Measurements from ENCODE around the gene TTC9B. TPM values are rescaled to one million over a fixed set of nuclear protein-coding genes. Genes with fewer than 3 reads are reported as not detected.
A peak's percentile ranks its signal among the peaks of the same experiment; 100 is the strongest.

Gene TTC9B
- total RNA-seq, 1 donor from 2014 or later = not detected

DNA sequence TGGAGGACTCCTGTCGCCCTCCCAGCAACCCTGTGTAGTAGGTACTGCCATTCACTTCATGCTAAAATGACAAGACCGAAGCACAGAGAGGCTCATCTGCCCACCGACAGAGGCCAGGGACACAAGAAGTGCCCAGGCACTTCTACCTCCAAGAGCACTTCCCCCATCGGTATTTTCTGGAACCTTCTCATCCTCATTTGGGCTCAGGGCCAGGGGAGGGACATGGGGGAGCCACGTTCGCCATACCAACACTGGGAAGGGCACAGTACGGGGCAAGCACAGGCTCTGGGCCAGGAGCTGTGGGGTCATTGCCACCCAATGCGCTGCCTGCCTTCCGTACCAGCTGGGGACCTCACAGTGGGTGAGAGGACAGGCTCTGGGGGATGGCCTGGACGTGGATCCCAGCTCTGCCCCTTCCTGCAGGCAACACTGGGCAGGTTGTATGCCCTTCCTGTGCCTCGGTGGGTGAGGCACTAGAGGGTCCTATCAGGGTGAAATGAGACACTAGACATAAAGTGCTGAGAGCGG is 29.6 kb upstream of the TTC9B start:
- ATAC-seq = no peak

DNA sequence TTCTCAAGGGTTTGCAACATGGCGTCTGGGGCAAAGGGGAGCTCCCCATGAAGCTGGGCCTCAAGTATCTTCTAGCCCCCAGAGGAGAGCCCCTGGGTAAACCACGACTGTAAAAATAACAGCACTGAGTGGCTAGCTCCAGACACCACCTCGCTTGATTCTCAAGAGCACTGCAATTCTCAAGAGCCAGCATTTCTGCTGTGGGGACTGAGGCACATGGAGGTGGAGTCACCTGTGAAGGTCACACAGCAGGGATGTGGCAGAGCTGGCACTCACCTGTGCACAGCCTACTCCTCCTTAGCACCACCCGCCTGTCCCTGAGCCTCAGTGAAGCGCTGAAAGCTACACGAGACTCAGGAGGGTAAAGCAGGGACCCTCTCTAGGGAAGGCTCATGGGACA is 29.0 kb upstream of the TTC9B start:
- no peak for ATAC-seq

DNA sequence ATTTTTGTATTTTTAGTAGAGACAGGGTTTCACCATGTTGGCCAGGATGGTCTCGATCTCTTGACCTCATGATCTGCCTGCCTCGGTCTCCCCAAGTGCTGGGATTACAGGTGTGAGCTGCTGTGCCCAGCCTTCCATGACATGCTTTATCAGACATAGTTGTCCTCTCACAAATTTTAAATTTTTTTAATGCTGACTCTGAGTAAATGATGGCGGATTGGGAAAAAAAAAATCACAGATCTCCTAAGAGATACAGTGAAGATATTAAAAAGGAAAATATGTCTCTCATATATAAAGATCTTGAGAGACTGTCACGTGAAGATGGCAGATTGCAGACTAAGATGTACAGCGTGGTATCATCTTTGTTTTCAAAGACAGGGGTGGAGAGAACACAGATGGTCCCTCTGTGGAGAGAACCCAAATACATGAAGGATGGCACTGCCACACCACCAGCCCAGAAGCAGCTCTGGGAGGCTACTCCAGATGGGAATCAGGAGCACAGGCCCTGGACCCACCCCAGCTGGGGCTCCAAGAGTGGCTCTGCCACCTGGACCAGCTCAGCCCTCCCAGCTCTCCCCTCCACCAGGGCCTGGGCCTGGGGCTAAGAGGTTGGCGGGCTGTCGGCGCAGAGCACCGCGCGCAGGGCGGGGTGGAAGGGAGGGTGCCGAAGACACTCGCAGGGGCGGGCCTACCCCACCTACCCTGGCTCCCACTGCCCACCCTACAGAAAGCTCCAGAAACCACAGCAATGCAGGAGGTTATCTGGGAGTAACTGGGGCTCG is 28.3 kb upstream of the TTC9B start:
- ATAC-seq = peak; percentile 15

DNA sequence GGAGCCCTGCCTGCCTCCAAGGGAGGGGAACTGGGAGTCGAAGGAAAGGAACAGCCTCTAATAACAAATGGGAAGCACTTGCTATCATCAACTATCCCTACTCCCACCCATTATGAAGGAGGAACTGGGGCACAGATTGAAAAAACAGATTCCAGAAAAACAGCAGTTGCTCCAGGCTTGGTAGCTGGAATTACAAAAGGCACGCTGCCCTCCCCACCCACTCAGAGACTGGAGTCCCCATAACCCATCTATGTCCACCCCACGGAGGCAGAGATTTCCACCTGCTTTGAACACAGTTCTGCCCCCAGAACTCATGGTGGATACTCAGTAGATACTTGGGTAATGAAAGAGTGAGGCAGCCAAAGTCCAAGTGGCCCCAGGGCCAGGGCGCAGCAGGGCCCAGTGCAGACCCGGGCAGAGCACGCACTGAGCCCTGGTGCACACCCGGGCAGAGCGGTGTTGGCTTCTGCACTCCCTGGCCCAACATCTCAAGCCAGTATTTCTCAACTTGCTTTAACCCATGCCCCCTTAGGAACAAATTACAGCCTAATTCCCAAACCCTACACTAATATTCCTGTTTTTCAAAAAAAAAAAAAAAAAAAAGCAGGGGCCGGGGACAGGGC is 27.4 kb upstream of the TTC9B start:
- no peak for ATAC-seq

DNA sequence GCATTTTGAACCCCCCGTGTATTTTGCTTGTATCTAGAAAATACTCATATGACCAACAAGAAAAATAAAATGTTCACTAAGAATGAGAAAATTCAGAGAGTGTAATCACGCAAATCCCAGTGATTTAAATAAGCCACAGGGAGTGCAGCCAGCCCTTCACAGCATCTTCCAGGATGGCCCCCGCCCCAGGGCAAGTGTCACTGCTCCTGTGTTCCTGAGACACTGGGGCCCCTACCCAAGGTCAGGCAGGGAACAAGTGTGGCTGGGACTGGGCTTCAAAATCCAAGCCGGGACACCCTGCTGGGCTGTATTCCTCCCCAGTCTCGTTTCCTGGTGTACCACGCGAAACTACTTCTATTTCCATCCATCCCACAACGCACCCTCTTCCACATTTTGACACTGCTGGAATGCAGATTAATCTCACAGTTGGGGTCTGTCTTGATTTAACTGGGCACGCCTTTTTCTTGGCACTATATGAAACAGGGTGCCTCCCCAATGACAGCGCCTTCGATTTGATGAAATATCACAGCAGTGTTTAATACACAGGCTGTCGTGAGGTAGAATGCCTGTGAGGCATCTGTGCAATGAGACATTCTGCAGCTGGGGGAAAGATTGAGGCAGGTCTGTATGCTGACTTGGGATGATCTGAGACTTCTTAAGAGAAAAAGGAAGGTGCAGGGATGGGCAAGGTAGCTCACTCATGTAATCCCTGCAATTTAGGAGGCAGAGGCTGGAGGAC is 26.6 kb upstream of the TTC9B start:
- no peak for ATAC-seq

DNA sequence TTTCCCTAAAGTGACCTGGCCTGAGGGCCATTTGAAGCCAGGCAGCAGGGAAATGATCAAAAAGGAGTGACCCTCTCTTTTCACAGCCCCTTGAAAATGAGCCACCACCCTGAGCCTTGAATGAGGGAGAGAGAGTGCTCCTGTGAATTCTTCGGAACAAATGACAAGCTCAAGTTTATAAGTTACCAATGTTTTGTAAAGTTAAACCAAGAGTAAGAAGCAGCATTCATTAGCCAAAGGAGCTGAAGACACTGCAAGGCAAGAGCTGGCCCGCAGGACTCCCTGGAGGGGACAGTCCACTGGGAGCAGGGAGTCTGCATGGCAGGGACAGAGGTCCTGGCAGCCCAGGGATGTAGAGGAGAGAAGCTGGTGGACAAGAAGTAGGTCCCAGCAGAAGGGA is 25.0 kb upstream of the TTC9B start:
- ATAC-seq = no peak

DNA sequence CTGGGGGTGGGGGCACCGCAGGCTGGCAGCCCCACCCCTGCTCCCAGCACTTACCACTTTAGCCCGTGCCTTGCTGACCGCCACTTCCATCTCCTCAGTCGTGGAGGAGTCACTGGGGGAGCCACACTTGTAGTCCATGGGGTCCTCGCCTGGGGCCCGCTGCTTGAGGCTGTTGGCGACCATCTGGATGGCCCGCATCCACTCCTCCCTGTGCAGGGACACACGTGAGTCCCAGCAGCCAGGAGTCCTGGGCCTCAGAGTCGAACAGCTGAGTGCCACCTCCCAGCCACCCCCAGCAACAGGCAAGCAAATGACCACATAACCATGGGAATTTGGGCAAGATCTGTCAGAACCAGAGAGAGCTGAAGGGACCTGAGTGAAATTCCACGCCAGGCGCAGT is 24.3 kb upstream of the TTC9B start:
- ATAC-seq = no peak

DNA sequence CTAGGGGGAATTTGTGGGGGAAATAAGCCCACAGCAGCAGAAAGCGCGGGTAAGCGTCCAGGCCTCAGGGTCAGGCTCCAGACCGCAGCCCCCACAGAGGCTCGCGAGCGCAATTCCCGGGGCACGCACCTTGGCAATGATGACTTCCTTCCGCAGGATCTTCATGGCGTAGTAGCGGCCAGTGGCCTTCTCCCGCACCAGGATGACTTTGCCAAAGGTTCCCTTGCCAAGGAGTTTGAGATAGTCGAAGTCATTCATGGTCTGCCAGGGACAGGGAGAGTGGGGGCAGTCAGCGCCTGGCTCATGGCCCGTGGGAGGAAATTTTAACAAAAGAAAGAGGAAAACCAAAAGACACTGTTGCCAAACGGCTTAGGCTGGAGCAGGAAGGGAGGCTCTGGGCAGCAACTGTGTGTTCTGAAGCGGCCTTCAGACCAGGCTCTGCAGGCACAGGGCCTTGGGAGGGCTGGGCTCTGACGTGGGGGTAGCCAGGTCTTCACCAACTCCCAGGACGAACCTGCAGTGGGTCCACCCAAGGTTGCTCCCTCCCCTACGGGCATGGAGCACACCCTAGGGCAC is 23.7 kb upstream of the TTC9B start:
- ATAC-seq = peak; percentile 31

DNA sequence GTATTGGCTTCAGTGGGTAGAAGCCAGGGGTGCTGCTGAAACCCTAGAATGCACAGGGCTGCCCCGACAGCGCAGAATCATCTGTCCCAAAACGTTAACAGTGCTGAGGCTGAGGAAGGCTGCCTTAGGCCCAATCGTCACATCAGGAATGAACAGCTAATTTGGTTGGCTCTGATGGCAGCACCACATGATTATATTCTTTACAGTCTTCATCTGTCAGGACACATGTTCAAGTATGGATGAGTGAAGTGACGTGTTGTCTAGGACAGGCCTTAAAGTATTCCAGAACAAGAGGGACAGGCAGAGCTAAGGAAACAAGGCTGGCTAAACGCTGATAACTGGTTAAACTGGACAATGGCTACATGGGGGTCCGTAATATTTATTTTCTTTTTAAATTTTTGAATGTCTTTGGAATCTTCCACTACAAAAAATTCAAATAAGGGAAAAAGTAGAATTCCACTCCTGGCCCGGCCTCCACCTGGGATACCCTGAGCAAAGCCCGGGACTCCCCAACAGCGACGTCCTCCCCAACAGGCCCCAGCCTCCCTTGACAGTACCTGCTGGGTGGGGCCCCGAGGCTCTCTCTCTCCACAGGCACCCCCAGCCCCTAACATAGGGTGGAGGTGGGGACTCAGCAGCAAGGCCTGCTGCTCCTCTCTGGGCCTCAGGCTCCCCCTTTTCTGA is 23.1 kb upstream of the TTC9B start:
- ATAC-seq = no peak

DNA sequence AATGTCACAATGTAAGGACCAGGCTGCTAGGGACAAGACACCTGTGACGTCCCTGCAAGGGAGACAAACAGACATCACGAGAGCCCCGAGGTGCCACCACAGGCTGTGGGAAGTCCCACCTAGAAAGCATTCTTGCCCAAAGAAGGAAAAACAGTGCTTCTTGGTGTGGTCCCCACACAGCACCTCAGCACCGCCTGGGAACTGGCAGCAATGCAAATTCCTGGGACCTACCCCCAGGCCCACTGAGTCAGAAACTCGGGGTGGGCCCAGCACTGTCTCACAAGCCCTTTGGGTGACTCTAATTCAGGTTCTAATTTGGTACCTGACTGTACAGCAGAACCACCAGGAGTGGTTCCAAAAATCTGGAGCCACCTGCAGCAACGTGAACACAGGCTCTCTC is 22.1 kb upstream of the TTC9B start:
- ATAC-seq = no peak

DNA sequence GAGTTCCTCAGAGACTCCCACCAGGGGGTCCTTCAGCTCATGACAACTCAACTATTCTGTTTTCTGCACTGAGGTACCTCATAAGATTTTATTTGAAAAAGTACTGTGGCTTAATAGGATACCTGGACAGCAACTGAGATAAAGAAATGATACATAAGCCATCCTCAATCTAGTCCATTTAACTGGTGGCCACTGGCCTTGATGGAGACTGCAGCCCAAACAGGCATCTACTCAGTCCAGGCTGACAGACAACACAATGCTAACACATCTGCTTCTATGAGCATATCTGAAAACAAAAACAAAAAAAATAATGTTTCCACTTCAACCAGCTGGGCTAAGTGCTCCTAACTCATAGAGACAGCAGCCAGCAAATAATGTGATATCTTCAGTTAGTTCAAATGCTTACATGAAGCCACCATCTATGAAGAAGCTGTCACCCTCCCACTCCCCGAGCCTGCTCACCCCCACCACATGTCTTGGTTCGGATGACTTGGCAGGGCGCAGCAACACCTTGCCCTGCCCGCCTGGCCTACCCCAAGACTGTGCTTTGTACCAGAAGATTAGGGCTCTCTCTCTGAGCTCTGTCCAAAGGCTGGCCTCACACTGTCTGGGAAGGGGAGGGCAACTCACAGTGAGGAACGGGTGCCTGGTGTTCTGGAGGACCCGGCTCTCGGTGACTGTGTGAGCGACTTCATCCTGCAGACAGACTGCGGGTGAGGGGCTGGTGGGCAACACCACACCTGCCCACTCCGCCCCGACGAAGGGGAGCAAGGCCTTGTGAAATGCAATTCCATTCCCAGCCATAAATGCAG is 21.4 kb upstream of the TTC9B start:
- ATAC-seq = no peak

DNA sequence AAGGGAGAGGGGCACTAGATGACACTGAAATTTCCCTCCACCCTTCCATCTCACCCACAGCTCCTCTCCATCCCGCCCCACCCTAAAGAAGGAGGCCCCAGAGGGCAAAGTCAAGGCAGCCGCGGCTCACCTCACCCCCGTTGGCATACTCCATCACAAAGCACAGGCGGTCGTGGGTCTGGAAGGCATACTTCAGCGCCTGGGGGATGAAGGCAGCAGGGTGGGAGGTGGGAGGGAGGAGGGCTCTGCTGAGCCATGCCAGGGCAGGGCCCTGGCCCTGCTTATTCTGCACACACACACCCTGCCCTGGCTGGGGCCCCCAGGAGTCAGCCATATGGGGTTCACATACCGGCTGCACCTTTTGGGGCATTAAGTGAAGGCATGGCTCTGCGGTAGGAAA is 20.6 kb upstream of the TTC9B start:
- ATAC-seq = no peak

DNA sequence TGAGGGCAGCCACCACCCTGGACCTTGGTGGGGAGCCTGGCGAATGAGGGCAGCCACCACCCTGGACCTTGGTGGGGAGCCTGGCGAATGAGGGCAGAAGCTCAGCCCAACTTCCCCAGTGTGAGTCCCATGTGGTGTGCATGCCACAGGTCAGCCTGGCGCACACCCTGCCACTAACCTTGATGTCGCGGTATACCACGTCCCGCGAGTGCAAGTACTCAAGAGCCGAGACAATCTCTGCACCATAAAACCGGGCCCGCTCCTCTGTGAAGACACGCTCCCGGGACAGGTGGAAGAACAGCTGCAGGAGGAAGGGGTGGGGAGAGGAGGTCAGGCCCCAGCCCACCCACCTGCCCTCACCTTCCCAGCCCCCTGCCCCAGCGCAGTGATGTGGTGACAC is 19.6 kb upstream of the TTC9B start:
- no peak for ATAC-seq

DNA sequence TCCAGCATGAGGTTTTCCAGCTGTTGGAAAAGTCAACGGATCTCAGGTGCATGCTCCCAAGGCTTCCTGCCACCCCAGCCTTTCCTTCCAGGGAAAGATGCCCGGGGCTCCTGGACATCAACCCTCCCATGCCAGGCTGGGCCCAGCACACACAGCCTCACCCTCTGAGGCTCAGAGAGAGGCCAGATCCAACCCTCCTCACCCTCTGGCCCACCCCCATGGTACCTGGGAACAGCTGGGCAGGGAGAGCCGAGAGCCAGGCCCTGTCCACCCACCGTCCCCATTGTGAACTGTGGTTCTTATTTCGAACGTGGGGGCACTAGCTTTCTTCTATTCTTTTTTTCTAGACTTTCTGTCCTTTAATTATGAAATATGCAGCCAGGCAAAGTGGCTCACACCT is 18.2 kb upstream of the TTC9B start:
- no peak for ATAC-seq

DNA sequence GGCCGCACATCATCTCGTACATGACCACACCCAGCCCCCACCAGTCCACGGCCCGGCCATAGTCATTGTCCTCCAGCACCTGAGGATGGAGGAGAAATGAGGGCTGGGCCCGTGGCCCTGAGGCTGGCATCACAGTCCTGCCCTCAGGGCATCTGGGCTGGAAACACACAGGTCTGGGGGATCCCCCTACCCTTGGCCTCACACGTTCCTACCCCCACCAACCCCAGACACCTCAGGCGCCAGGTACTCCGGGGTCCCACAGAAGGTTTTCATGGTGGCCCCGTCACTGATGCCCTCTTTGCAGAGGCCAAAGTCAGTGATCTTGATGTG is 17.8 kb upstream of the TTC9B start:
- ATAC-seq = no peak

DNA sequence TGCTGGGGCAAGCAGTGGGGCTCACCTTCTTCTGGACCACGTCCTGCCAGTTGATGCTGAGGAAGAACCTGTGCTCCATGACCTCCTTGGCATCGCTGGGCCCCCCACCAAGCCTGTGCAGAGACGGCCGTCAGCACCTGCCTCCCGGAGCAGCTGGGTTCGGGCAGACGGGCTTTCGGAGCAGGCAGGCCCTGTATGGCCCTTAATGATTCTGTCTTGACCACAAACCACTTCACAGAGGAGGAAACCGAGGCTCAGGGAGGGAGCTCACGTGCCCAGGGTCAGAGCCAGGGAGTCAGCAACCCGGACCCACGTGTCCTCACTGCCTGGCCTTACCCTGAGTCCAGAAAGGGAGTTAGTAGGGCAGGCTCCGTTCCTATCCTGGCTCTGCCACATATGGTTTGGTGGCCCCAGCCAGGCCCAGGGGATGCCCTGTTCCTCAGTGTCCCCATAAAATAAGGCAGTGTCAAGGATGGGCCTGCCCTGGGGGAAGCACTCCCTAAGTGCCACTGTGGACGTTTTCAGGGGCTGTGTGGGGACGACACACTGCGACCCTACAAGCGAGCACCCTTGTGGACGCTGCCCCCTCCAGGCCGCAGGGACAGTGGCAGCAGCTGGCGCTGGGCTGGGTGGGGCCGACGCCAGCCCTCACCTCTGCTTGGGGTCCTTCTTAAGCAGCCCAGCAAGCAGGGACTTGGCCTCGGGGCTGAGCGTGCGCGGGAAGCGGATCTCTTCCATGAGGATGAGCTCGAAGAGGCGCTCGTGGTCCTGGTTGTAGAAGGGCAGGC is 17.2 kb upstream of the TTC9B start:
- no peak for ATAC-seq

DNA sequence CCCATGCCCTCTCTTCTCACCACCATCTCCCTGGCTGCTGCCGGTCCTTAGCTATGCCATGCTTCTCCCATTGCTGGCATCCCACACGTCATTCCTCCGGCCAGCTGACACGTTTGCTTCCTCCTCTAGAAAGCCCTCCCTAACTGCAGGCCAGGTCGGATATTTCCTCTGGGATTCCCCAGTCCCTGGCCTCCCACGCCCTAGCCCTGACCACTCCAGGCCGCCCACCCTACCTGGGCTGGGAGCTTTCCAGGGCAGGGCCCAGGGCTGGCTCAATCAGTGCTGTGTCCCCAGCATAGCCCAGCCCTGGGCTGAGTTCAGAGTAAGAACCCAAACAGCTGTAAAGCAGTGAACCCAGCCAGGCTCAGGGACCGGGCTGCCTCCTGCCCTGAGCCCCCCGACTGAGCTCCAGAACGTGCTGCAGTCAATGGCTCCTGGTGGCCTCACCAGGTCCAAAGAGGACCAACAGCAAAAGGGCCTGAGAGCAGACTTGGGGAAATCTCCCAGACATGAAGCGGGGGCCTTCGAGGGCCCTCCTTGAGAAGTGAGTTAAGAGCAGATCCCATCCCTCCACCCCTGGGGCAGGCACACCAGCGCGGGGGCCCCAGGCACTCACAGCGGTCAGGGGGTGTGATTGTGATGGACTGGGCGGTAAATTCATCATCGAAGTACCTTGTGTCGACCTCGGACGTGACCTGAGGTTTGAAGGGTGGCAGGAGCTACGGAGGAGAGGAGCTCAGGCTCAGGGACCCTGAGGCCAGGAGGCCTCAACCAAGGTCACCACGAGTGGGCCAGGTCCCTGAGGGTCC is 16.4 kb upstream of the TTC9B start:
- ATAC-seq = no peak

DNA sequence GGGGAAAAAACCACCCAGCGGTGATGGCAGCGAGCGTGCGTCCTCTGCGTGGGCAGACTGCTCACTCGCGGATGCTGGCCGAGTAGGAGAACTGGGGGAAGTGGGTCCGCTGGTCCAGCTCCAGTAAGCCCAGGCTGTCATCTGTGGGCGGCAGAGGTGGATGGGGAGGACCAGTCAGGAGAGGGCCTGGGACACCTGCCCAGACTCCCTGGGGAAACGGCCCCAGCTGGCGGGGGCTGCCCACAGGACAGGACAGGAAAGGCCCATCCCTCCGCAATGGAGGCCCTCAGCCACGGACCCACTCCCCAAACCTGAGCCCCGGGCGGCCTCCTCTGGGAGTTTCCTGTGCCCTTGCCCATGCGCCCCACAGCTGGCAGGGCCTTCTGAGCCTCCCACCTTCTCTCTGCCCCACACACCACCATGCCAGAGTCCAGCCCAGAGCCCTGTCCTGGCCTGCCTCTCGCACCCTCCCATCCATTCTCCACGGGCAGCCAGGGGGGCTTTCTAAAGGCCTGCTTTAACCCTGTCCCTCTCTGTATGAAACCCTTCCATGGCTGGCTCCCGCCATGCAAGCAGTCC is 15.7 kb upstream of the TTC9B start:
- no peak for ATAC-seq

DNA sequence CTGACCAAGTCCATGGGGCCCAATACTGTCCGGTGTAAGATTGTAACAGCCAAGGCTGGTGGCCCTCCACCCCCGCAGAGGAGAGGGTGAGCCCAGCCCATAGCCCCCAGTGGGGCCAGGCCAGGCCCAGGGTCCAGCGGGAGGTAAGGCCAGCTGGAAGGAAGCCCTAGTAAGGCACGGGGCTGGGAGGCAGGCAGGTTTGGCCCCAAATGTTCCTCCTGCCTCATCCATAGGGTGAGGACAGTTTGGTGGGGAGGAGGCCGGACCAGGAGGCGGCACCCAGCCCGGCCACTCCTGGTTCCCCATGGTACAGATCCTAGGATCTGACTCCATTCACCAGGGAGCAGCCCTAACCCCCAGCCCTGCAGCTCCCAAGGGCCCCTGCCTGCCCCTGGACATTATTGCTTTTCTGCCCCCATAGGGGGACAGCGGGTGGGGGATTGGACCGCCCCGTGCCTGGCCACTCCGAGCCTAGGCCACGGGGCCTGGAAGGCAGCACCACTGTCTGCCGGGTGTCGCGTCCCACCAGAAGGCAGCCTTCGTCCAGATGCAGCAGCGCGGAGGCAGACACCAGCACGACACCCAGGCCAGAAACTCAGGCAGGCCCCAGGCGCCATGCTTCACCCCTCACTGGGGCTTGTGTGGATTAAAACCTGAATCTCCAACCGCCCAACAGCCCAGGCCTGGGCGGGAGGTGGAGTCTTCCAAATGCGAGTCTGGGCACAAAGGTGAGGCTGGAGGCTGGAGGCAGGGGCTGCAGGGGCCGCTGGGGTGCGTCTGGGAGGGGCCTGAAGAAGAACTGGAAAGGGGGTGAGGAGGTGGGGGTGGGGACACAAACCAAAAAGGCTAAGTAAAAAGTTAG is 15.0 kb upstream of the TTC9B start:
- no peak for ATAC-seq
